GM19193 (cell line): ENCODE results near the gene TEAD4.

Experiments
- POLR2A ChIP-seq: IDR thresholded peaks from 4 replicates; pipeline ENCODE4 v1.6.1; 2011; ENCODE audit not compliant: insufficient read depth, insufficient read length; ENCODE audit errors: extremely low read depth

Gene TEAD4

DNA sequence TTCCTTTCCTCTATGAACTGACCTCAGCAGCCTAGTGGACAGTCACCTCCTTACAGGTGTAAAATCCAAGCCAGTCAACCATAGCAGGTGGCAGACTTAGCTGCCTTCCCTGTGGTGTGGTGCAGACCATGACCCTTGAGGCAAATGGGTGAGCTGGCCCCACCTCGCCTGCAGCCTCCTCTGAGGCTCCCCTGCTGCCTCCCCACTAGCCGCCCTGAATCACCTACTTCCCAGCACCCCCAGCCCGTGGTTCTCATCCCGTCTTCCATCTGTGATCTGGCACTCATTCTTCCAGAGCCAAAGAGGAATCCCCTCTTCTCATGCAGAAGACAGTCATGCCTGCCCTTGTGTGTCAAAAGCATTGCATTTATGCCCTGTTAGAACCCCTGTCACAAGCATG lies 83.6 kb downstream of the TEAD4 start:
- TF ChIP-seq POLR2A = no peak

DNA sequence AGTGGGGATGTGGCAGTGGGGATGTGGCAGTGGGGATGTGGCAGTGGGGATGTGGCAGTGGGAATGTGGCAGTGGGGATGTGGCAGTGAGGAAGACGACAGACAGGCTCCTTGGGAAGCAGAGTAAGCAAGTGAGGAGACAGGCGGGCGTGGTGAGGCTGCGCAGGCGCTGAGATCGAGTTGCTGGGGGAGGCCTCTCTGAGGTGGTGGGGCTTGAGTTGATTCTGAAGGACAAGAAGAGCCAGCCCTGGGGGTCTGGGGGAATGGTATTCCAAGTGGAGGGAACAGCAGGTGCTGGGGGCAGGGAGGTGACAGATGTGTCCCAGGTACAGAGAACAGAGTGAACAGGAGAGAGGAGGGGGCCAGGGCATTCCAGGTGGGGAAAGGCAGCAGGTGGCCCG lies 84.2 kb downstream of the TEAD4 start:
- TF ChIP-seq POLR2A = no peak

DNA sequence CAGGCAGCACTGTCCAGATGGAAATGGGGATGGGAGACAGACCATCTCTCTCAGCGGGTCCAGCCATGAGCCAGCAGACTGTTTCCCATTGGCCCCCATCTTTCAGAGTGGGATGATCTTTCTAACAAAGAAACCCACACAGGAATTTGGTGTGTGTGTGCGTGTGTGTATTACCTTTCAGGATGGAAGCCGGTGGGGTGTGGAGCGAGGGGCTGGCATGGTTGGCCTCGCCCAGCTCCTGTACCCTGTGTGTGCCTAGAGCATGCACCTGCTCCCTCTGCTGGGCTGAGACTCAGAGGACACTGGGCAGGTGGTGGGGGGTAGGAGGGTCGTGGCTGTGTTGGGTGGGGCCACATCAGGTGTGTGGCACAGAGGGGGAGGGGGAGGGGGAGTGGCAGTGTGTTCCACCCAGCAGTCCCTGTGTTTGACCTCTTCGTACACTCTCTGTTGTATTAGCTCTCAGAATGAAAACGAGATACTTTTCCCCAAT lies 85.0 kb downstream of the TEAD4 start:
- TF ChIP-seq POLR2A = no peak

DNA sequence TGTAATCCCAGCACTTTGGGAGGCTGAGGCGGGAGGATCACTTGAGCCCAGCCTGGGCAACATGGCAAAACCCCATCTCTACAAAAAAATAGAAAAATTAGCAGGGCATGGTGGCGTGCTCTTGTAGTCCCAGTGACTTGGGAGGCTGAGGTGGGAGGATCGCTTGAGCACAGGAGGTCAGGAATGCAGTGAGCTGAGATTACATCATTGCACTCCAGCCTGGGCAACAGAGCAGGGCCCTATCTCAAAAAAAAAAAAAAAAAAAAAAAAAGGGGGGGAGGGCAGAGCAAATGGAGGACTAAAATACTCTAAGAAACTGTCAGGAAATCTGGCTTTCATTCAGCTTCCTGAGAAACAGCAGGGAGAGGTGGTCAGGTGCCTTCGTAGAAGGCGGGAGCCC lies 86.3 kb downstream of the TEAD4 start:
- no peak for TF ChIP-seq POLR2A

DNA sequence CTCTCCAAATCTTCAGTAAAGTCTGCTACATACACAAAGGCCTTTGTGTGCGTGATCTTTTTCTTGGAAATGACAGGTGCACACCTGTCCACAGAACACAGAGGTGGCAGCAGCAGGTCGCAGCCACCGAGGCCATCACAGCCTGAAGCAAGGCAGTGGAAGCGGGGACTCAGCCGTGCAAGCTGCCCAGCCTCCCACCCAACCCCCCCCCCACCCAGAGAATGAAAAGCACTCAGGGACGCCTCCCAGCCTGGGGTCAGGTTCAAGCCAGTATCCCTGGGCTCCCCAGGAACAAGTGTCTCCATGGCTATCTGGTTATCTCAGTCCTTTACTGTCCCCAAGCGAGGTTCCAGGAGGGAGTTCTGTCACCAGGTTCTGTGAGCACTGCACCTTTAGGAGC lies 86.8 kb downstream of the TEAD4 start:
- TF ChIP-seq POLR2A = no peak

DNA sequence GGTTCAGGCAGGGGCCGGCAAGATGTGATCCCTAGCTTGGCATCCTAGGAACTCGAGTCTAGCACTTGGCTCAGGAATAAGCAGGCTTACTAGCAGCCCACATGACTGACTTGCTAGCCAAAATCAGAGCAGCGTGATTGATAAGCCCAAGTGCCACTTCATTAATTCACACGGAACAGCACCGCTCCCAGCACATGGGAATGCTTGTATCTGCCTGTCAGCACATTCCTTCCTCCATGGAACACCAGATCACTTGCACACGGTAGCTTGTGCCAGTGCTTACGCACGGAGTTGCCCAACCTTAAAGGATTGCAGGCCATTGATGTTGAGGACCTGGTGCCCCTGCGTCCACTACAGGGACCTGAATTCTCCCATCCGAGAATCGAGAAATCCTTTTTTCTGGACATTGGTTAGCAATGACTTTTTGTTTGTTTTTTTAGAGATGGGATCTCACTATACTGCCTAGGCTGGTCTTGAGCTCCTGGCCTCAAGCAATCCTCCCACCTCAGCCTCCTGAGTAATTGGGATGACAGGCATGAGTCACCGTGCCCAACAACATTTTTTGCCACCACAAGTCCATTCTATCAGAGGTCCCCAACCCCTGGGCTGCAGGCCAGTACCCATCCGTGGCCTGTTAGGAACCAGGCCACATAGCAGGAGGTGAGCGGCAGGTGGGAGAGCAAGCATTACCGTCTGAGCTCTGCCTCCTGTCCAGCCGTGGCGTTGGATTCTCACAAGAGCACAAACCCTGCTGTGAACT lies 87.4 kb downstream of the TEAD4 start:
- no peak for TF ChIP-seq POLR2A

DNA sequence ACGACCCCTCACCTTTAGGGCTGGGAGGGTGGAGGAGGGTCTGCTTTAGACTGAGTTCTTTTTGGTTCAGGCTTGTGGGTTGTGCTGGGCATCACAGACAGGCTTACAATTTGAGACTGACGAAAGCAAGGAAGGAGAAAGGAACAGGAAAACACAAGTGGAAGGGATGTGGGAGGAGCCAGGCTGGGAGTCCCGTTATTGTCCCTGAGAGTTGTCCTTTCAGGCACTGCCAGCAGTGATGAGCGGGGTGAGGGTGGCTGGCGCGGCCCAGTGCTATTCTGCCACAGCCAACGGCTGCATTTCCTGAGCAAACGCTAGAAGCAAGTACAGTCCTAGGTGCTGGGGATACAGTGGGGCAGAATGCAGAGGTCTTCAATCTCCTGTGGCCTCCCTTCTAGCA lies 88.8 kb downstream of the TEAD4 start:
- no peak for TF ChIP-seq POLR2A

DNA sequence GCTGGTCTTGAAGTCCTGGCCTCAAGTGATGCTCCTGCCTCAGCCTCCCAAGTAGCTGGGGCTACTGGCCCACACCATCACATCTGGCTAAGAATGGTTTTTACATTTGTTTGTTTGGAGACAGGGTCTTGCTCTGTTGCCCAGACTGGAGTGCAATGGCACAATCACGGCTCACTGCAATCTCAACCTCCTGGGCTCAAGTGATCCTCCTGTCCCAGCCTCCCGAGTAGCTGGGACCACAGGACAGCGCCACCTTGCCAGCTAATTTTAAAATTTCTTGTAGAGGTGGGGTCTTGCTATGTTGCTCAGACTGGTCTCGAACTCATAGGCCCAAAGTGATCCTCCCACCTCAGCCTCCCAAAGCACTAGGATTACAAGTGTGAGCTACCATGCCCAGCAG lies 89.3 kb downstream of the TEAD4 start:
- TF ChIP-seq POLR2A = no peak

DNA sequence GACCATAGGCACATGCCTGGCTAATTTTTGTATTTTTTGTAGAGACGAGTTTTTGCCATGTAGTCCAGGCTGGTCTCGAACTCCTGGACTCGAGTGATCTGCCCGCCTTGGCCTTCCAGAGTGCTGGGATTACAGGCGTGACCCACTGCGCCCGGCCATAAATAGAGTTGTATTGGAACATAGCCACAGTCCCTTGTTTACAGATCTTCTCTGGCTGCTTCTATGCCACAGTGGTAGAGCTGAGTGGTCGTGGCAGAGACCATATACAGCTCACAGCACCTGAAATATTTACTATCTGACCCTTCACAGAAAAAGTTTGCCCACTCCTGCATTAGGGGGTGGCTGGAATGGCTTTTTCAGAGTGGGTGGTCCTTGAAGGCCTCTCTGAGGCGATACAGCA lies 90.0 kb downstream of the TEAD4 start:
- TF ChIP-seq POLR2A = no peak

DNA sequence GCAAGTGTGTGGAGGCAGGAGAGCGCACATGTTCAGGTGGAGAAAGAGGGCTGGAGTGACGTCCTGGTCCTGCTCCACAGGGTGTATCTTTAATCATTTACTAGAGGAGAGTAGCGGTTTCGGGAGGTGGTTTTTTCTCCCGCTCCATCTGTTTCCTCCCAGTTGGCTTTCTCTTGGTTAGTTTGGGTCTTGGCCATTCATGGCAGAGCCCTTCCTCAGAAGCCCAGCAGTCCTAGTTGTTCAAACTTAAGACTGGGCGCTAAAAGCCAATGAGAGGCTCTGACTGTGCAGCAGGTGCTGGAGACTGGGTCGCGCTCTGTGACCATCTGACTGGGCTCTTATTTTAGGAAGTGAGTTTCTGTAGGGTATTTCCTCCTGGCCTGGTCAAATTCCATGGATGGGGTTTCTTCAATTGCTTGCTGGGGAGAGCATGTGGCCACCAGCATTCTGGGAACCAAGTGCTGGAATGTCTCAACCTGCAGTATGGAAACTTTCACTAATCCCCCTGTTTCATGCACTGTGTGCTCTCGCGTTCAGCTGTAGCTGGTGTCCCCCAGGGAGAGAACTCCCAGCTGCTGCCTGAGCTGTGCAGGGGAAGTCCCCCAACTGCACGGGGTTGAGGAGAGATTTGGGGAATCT lies 90.5 kb downstream of the TEAD4 start:
- TF ChIP-seq POLR2A = no peak

DNA sequence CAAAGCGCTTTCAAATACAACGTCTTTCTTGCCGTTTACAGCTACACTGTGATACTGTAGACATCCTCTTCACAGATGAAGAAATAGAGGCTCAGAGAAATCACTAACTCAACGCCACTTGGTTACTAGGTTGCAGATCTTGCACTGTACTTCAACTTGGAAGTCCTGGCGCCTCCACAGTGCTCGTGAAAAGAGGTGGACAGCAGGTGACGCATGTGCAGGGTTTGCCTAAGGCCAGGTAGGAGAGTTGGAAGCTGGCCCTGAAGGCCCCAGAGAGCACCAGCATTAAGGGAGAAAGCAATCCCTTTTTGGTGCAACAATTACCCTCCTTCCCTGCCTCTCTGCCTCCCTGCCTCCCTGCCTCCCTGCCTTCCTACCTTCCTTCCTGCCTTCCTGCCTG lies 95.2 kb downstream of the TEAD4 start:
- TF ChIP-seq POLR2A = no peak

DNA sequence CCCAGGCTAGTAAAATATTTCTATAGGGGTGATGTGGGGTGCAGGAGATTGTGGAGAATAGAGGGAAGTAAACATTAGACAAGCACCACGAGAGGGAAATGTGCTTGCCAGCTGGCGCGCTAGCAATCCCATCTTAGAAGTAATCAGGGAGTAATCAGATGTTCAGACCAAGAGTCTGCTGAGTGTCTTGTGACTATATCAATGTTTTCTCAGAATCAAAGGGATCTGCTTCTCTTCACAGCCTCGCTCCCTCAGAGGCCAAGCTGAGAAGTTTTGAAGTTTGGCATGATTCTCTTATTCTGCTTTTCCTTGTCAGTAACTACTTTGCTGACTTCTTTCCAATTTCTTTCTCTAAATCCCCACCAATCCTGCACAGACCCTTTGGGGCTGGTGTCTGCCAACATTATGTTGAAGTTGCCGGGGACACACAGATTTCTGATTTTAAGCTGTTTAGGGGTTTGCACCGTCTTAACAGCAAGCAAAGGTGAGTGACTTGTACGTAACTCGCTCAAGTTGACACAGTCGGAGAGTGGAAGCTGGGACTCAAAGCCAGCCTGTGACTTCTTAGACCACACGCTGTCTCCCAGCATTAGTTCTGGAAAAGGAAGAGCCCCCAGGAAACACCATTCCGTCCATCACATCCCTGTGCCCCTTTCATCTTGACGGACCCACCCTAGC lies 96.0 kb downstream of the TEAD4 start:
- no peak for TF ChIP-seq POLR2A

DNA sequence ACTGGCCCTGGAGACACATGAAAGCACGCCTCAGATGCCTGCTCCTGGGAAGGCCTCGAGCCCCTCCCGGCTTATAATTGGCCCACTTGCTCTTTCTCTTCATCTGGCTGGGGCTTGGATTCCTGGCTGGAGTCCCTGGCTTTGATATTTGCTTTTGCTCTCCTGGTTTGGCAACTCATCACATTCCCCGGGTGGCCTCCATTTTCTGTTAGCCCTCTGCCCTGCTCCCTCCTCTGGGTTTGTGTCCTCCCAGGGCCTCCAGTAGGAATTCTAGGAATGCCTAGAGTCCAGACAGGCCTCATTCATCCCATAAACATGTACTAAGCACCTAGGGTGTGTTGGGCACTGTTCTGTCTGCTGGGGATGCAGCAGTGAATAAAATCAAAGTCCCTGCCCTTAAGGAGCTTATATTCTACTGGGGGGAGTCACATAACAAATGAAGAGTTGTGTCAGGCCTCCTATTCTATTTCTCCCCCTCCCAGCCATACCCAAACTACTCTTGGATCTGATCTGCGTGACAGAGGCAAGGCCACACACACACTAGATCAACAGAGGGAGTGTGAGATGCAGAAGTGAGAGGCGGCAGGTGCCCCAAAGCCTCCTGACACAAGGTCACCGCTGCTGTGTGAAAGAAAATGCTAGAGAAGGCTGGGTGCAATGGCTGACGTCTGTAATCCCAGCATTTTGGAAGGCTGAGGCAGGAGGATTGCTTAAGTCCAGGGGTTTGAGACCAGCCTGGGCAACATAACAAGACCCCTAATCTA lies 96.7 kb downstream of the TEAD4 start:
- no peak for TF ChIP-seq POLR2A

DNA sequence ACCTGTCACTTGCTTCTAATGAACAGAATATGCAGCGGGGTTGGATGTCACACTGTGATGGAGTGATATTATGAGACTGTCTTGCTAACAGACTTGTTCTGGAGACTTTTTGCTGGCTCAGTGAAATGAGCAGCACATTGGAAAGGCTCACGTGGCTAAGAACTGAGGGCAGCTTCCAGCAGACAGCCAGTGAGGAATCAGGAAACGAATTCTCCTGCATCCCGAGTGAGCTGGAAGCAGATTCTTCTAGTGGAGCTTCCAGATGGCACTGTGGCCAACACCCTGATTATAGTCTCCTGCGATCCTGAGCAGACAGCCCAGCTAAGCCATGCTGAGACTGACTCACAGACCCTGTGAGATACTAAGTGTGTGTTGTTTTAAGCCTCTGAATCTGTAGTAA lies 101.9 kb downstream of the TEAD4 start:
- no peak for TF ChIP-seq POLR2A
